RWPE1 (cell line): Measurements from ENCODE around the gene PLXDC2.

Experiments
- CTCF ChIA-PET: fragments of 350-600 bp; sonication (Branson Sonifier 250); formaldehyde crosslinking; extraction: SDS; loops from one replicate; lab custom pipeline; 2021; lab: Yijun Ruan, JAX
- POLR2A ChIA-PET: fragments of 400-600 bp; formaldehyde crosslinking; extraction: SDS; loops from one replicate; lab custom pipeline; 2020; ENCODE audit warnings: antibody characterized with exemption; ENCODE audit not compliant: low non-redundant PET; lab: Yijun Ruan, JAX
- DNase-seq: peaks from one replicate; pipeline ENCODE4 v3.0.0; 2012; ENCODE audit warnings: low spot score
- H3K27ac ChIP-seq: fragments of 450-650 bp; 2 replicates; pipeline ENCODE4 v1.5.1; 2017
- TF ChIP-seq, protein P1 (sequence below): fragments of 450-650 bp; conservative IDR thresholded peaks from 2 replicates; pipeline ENCODE4 v1.5.1; 2017; ENCODE audit warnings: low read depth, mild to moderate bottlenecking

PLXDC2 gene

DNA sequence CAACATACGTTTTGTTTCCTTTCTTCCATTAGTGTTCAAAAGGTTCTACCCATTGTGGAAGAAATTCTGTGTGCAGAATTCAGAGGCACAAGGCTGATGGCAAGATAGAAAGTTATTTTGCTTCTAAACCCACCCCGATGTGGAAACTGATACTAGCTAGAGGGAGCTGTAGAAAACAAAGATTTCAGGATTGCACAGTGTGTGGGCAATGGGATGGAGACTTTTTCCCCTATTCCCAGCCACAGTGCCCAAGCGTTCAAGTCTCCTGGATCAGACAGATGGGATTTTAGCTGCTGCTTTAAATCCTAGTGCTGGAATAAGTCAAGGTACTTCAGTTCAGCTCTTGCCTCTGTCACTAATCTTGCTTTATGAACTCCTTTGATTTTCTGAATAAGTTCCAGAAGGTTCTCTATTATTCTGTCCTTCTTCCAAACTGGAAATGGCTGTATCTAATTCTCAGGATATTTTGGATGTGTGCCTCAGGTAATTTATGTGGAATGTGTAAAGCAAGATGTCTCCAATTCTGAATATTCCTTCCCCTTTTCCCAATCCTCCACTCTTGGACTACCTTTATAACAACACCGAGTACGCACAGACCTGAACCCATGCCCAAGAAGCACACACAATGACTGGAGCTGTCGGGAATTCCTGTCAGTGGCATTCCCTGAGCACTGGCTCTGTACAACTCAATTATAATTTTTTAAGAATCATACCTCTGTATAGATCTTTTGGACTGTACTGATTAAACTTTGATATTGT, 473.0 kb downstream of the PLXDC2 start:
- POLR2A ChIA-PET = no interaction called here
- CTCF ChIA-PET = interaction anchor here (0.6 kb wide), 1 partner anchor 128 kb away, joined by 5 read pairs; no protein-coding TSS in a partner anchor

DNA sequence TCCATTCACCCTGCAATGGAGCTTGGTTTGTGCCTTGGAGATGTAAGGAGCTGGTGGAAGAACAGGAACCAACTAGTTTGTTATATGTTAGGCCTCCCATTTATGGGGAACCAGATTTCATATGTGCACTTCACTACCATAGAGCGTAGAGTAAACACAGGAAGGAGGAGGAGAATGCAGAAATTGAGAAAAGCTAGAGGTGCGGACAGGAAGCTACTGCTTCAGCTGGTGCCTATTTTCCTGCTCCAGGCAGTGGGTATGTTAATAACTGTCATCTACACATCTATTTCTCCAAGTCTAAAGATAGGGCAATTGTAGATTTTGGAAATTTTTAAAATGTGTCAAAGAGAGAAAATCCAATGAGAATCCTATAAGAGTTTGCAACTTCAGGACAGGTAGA, 482.2 kb downstream of the PLXDC2 start:
- ChIA-PET POLR2A (no interaction called here), CTCF (interaction anchor here (0.6 kb wide), 1 partner anchor 68 kb away, joined by 4 read pairs; no protein-coding TSS in a partner anchor)
- TF ChIP-seq, protein P1, sequence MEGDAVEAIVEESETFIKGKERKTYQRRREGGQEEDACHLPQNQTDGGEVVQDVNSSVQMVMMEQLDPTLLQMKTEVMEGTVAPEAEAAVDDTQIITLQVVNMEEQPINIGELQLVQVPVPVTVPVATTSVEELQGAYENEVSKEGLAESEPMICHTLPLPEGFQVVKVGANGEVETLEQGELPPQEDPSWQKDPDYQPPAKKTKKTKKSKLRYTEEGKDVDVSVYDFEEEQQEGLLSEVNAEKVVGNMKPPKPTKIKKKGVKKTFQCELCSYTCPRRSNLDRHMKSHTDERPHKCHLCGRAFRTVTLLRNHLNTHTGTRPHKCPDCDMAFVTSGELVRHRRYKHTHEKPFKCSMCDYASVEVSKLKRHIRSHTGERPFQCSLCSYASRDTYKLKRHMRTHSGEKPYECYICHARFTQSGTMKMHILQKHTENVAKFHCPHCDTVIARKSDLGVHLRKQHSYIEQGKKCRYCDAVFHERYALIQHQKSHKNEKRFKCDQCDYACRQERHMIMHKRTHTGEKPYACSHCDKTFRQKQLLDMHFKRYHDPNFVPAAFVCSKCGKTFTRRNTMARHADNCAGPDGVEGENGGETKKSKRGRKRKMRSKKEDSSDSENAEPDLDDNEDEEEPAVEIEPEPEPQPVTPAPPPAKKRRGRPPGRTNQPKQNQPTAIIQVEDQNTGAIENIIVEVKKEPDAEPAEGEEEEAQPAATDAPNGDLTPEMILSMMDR = no peak
- no peak overlapping the region for H3K27ac ChIP-seq
- no peak for DNase-seq

More for the DNA sequence above, 473.0 kb downstream of the PLXDC2 start:
- TF ChIP-seq, protein P1 = no peak
- no peak overlapping the region for H3K27ac ChIP-seq
- DNase-seq = no peak

DNA sequence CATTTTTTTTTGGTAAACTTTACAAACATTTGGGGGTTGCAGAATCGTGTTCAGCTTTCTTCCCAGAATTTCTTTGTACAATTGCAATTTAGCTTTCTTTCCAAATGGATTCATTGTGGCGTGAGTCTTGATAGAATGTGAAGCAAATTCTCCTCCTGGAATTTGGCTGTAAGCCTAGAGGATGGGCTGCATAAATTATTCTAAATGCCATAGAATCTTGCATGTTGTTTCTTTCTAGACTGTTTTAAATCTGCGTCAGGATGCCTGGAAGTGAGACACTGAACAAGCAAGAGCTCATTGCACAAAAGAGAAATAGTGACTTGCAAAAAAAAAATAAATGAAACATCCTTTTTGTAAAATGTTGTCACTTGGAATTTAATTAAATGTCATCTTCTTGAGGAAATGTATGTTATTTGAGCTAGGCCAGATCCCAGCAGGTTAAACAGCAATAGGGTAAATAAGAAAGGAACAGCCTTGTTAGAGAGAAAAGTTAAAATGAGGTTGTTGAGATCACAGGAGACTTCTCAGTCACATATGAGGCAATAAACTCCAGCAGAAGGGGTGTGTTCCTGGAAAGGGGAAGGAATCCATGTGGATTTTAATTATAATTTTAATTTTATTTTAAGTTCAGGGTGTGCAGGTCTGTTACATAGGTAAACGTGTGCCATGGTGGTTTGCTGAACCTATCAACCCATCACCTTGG, 483.0 kb downstream of the PLXDC2 start:
- H3K27ac ChIP-seq = no peak overlapping the region
- no peak for DNase-seq
- ChIA-PET POLR2A (no interaction called here), CTCF (no interaction called here)
- TF ChIP-seq, protein P1 = no peak

DNA sequence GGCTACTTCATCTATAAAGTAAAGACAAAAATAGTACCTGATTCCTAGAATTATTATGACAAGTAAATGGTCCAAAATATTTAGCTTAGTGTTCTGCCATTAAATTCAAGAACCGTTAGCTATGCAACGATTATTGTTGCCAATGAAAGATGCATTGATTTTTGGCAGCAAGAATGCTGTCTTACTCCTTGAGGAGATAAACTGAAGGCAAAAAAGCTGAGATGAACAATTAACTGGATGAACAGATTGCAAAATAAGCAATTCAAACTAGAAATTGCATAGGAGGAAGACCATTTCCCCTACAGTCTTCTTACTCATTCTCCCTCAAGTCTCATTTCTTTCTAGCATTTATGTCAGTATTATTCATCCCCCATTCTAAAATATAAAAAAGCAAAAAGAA, 484.5 kb downstream of the PLXDC2 start:
- ChIA-PET CTCF (interaction anchor here (0.5 to 0.7 kb wide), 2 partner anchors 112 to 371 kb away, joined by 3 read pairs; no protein-coding TSS in a partner anchor), POLR2A (no interaction called here)
- no peak overlapping the region for H3K27ac ChIP-seq
- TF ChIP-seq, protein P1 = no peak
- DNase-seq = no peak

DNA sequence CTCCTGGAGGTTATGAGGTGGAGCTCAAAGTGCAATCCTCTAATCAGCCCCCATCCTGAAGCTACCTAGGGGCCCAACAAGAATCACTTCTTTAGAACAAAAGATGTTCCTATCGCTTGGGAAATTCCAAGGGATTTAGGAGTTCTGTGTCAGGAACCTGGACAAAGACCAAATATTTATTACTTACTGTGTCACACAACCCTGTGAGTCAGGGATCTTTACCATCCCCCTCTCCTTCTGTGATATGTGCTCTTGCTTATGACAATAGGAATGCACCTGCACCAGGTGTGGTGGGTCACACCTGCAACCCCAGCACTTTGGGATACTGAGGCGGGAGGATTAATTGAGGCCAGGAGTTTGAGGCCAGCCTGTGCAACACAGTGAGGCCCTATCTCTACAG, 485.8 kb downstream of the PLXDC2 start:
- ChIA-PET CTCF (no interaction called here), POLR2A (no interaction called here)
- TF ChIP-seq, protein P1 = no peak
- no peak for DNase-seq
- H3K27ac ChIP-seq = no peak overlapping the region

DNA sequence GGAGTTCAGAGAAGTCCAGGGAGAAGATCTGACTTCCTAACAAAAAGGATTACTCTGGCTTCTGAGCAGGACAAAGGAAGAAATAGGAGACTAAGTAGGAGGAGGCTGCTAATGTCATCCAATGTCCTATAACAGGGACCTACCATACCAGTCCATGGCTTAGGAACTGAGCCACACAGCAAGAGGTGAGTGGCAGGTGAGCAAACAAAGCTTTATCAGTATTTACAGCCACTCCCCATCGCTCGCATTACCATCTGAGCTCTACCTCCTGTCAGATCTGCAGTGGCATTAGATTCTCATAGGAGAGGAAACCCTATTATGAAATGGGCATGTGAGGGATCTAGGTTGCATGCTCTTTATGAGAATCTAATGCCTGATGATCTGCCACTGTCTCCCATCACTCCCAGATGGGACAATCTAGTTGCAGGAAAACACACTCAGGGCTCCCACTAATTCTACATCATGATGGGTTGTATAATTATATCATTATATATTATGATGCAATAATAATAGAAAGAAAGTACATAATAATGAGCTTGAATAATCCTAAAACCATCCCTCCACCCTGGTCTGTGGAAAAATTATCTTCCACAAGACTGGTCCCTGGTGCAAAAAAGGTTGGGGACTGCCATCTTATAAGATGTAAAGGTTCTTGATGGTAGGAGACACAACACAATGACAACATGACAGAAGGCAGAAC, 487.4 kb downstream of the PLXDC2 start:
- no peak for DNase-seq
- TF ChIP-seq, protein P1 = no peak

More for the DNA sequence above, 487.4 kb downstream of the PLXDC2 start:
- ChIA-PET POLR2A (no interaction called here), CTCF (no interaction called here)
- no peak overlapping the region for H3K27ac ChIP-seq
